ENCODE data around the gene E2F4. TPM values are rescaled to one million over a fixed set of nuclear protein-coding genes. Genes with fewer than 3 reads are reported as not detected.

The E2F4 gene
- total RNA-seq, 1 experiment from 2014 or later, result 74.5 TPM

- ChIA-PET CTCF (no interaction called here), POLR2A (interaction anchor here (0.5 kb wide), 1 partner anchor 21 kb away, joined by 8 read pairs; no protein-coding TSS in a partner anchor)
- Histone ChIP-seq H3K4me3 (ENCODE audit: low read depth in 2 of 2, low read length in 2 of 2) (peak overlapping the region; percentile 51 to 64), H3K27ac (ENCODE audit: low read length) (peak overlapping the region; percentile 18), H3K27me3 (ENCODE audit: control insufficient read depth, insufficient read depth, low read length) (no peaks in the 10 kb centered on the region), H3K4me1 (ENCODE audit: control insufficient read depth, insufficient read depth, low read length) (peaks cover 14% of the 10 kb centered on the region), H3K36me3 (ENCODE audit: control insufficient read depth, insufficient read depth, low read length) (no peaks in the 10 kb centered on the region; the same call in 1 of the 2 replicates), H3K9me3 (ENCODE audit: control insufficient read depth, insufficient read depth, low read depth, low read length) (no peaks in the 10 kb centered on the region)
- BruUV-seq (replicated peaks), result no TSS peak
- TF ChIP-seq REST (IDR thresholded peaks at IDR 0.05; ENCODE audit: insufficient read depth in 1 of 2, low read depth in 2 of 2, low read length in 1 of 2), result no peak
- TF ChIP-seq TCF7L2 (IDR thresholded peaks at IDR 0.05; ENCODE audit: low read depth, low read length), result no peak
- TF ChIP-seq SIN3A (IDR thresholded peaks at IDR 0.05; ENCODE audit: borderline replicate concordance, insufficient read depth, low read depth, low read length), result no peak
- TF ChIP-seq CTCF (IDR thresholded peaks at IDR 0.05), result no peak
- no peak for TF ChIP-seq POLR2AphosphoS5 (IDR thresholded peaks at IDR 0.05; ENCODE audit: low read depth, low read length)
- in situ Hi-C loops (cut with HindIII; ENCODE audit: low pct_unique_long_range_greater_than_20kb, low sequenced_read_pairs) (no loop called here), intact Hi-C loops (cut with micrococcal nuclease; ENCODE audit: unreplicated experiment) (no loop called here)
- no peak for ATAC-seq
- DNase-seq (ENCODE audit: low read depth, low spot score), result no peak
These were observed 17.2 kb upstream of the E2F4 start for GRCh38 chr16:67174706-67175231.

- Histone ChIP-seq H3K27ac (ENCODE audit: low read length) (no peak overlapping the region), H3K9me3 (ENCODE audit: control insufficient read depth, insufficient read depth, low read depth, low read length) (no peaks in the 10 kb centered on the region), H3K36me3 (ENCODE audit: control insufficient read depth, insufficient read depth, low read length) (no peaks in the 10 kb centered on the region; the same call in 1 of the 2 replicates), H3K4me3 (ENCODE audit: low read depth in 2 of 2, low read length in 2 of 2) (no peak overlapping the region), H3K4me1 (ENCODE audit: control insufficient read depth, insufficient read depth, low read length) (0 out of 2 replicates have a peak, but pooled peaks cover 4% of the 10 kb centered on the region), H3K27me3 (ENCODE audit: control insufficient read depth, insufficient read depth, low read length) (no peaks in the 10 kb centered on the region)
- CTCF ChIA-PET, result no interaction called here
- TF ChIP-seq REST (IDR thresholded peaks at IDR 0.05; ENCODE audit: insufficient read depth in 1 of 2, low read depth in 2 of 2, low read length in 1 of 2), result no peak
- TF ChIP-seq POLR2AphosphoS5 (IDR thresholded peaks at IDR 0.05; ENCODE audit: low read depth, low read length), result 0 out of 2 replicates have a peak, but pooled peaks have one; percentile 27
- in situ Hi-C loops (cut with HindIII; ENCODE audit: low pct_unique_long_range_greater_than_20kb, low sequenced_read_pairs), result no loop called here
- no TSS peak for BruUV-seq (replicated peaks)
- POLR2A ChIA-PET, result interaction anchor here (0.6 kb wide), 1 partner anchor 57 kb away, joined by 14 read pairs; no protein-coding TSS in a partner anchor
- ATAC-seq (no peak), DNase-seq (ENCODE audit: low read depth, low spot score) (no peak)
- intact Hi-C loops (cut with micrococcal nuclease; ENCODE audit: unreplicated experiment), result no loop called here
These were observed 15.3 kb upstream of the E2F4 start for GRCh38 chr16:67176662-67177061.

All from Panc1 (cell line).